ENCODE data around the gene PGR.

The PGR gene

GRCh38 chr11:101129203-101129943 is at the start of gene PGR:
Gene PGR, minus strand, starts transcription at chr11:101129813. Its CDS starts 743 bp downstream, at chr11:101129070.
- no peak for DNase-seq (ENCODE audit: low read depth in 2 of 2)

GRCh38 chr11:101176381-101176780 is 46.8 kb upstream of the PGR start:
- no peak for DNase-seq (ENCODE audit: low read depth in 2 of 2)

DNA sequence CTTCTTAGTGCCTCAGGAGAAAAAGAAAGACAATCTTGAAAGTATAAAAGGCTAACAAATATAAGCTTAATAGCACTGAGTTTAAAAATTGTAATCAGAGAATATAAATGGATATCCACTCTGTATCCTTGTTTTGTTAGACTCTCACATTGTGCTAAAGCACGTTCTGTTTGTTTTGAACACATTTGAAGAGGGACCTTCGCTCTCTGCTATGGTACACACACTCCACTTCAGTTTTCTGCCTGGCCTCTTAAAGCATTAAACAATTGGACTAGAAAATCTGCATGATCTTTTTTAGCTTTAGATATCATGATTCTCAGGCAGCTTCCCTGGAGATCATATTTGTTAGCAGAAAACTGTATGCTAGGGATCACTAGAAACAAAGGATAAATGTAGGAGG is 40.3 kb upstream of the PGR start:
- no peak for DNase-seq (ENCODE audit: low read depth in 2 of 2)

DNA sequence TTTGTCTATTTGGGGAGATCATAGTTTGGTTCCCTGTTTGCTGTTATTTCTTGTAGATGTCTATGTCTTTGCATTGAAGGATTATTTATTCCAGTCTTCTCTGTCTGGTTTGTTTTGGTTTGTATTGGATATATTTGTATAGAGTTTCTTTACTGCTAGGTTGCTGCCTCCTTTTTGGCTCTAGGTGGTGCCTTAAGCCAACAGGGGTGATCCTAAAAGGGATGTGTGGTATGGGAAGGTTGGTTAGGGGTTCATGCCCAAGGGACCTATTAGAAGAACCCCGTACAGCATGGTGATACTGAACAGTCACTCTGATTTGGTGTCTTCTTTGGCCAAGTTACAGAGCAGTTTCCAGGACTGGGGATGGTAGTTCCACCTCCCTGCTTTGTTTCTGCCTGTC is 36.4 kb upstream of the PGR start:
- no peak for DNase-seq (ENCODE audit: low read depth in 2 of 2)

GRCh38 chr11:101158119-101158518 is 28.5 kb upstream of the PGR start:
- no peak for DNase-seq (ENCODE audit: low read depth in 2 of 2)

DNA sequence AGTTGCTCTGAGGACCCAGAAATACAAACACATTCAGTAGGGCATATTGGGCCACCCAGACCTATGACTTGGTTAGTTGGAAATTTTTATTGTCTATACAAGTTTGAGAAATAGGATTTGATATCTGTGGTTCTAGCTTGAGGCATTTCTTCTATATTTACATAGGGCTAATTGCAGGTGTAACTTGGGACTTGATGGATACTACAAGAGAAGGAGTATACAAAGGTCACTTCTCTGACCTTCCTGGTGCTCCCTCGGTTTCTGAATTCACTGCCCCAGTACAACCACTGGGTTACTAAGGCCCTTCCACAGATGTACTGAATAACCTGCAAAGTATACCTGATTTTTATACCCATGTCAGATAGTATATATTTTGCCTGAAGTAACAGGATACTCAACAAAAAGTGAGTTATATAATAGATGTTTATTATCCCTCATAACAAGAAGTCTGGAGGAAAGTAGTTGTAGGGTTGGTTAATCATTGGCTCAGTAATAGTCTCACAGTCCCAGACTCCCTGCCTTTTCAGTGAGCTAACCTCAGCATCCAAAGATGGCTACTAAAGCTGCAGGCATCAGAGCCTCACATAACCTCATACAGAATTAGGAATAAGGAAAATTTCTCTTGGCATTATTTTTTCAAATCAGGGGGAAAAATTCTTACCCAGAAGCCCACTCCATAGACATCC is 8.8 kb upstream of the PGR start:
- no peak for DNase-seq (ENCODE audit: low read depth in 2 of 2)

- no peak for DNase-seq (ENCODE audit: low read depth in 2 of 2)
These were observed 3.6 kb upstream of the PGR start for GRCh38 chr11:101133190-101133589.

GRCh38 chr11:101128571-101129202 is 926 bp downstream of the PGR start:
- no peak for DNase-seq (ENCODE audit: low read depth in 2 of 2)

- no peak for DNase-seq (ENCODE audit: low read depth in 2 of 2)
These were observed 1.7 kb downstream of the PGR start for GRCh38 chr11:101127699-101128570.

GRCh38 chr11:101127197-101127698 is 2.4 kb downstream of the PGR start:
- no peak for DNase-seq (ENCODE audit: low read depth in 2 of 2)

DNA sequence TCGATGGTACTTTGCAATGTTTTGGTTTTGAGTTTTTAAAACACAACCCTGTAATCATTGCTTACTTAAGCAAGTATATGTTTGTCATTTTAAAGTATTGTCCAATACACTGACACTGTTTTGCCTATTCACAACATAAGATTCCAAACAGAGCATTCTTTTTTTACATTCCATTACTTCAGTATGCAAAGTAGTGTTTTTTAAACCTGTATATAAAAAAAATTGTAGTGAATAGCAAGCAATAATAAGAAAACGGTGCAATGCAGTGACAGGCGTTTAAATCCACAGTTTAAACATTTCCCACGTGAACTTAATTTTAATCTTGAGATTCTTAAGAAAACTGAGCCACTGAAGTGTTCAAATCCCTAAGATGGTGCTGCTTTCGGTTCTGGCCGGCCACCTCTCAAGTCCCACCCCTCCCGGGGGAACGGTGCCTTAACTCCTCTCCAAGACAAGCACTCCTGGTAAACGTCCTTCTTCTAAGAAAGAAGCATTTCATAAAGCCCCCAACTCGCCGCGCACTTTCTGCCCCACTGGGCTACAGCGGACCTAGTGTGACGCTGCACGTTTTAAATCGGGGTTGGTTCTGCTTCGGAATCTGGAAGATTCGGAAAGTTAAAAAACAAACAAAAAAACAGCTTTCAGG is 2.9 kb downstream of the PGR start:
- no peak for DNase-seq (ENCODE audit: low read depth in 2 of 2)

- no peak for DNase-seq (ENCODE audit: low read depth in 2 of 2)
These were observed 13.9 kb downstream of the PGR start for GRCh38 chr11:101115671-101116160.

GRCh38 chr11:101113540-101113939 is 16.1 kb downstream of the PGR start:
- DNase-seq (ENCODE audit: low read depth in 2 of 2) = no peak

- no peak for DNase-seq (ENCODE audit: low read depth in 2 of 2)
These were observed 24.9 kb downstream of the PGR start for GRCh38 chr11:101104716-101105115.

DNA sequence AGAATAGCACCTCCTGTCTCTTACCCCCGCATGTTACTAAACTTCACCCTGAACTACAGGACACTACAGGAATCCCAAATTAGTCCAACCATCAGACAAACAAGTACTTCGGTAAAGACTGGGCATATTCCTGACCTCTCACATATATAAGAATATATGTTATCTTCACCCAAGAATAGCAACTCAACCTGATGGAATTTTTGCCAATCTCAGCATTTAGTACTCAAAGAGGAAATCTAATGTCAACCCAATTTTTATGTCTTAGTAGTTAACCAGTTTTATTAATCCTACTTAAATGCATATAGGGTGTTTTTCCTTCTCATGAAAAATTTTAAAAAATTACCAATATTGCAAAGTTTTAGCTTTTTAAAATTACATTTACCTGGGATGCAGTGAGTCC is 26.2 kb downstream of the PGR start:
- no peak for DNase-seq (ENCODE audit: low read depth in 2 of 2)

GRCh38 chr11:101100601-101101000 is 29.0 kb downstream of the PGR start:
- DNase-seq (ENCODE audit: low read depth in 2 of 2) = no peak

DNA sequence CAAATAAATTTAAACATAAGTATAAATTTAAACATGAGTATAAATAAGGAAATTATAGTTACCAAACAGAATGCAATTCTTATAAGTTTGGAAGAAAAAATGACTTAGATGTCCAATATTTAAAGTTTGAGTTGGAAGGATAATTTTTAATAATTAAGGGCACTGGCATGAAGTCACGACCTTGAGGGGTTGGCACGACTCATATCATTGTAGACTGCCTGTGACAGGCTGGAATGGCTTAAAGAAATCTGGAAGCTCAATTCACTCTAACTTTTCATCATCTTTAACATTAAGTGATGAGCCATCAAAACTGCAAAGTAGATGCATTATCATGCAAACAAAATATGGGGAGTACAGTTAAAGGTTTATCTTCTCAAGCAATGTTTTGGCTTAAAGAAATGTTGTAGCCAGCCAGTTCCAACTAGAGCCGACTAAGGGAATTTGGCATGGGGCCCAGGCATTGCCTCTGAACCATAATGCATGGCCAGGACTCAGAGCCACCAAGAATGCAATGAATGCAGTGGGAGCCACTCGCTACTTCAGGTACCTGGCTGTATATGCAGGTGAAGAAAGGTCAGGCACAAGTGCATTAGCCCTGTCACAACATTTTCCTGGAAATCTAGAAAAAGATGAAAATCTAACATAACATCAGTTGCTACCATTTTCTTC is 33.4 kb downstream of the PGR start:
- DNase-seq (ENCODE audit: low read depth in 2 of 2) = no peak

DNA sequence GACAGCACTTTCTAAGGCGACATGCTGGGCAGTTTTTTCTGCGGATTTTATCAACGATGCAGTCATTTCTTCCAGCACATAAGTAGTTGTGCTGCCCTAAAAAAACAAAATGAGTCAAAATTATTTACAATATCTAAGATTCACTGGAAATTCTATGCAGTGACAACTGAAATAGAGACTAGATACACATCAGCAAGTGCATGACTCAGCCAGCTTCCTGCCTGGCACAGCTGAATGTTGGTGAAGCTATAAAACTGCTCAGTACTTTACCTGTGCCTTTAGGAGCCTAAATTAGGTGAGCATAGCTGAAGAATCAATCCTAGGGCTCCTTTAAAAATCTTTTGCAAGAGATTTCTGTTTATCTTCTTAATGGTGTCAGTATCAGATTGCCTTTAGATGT is 37.8 kb downstream of the PGR start:
- DNase-seq (ENCODE audit: low read depth in 2 of 2) = no peak

- DNase-seq (ENCODE audit: low read depth in 2 of 2) = no peak
These were observed 38.8 kb downstream of the PGR start for GRCh38 chr11:101090679-101091270.

GRCh38 chr11:101083335-101083734 is 46.3 kb downstream of the PGR start:
- no peak for DNase-seq (ENCODE audit: low read depth in 2 of 2)

All from stimulated activated CD4-positive, alpha-beta T cell treated with anti-CD3 and anti-CD28 coated beads, Interleukin-15, amount 100 ng/mL, for 48 hours (primary cell).